Muscle of back (tissue), 10 donors: Measurements from ENCODE around the gene FAM210B. TPM values are rescaled to one million over a fixed set of nuclear protein-coding genes. Genes with fewer than 3 reads are reported as not detected.

ENCODE experiments used
- polyA plus RNA-seq, 10 donors: library from polyadenylated mRNA; unstranded; fragments of 120-200 nt; gene quantifications; one replicate each; pipeline ENCODE4 v1.2.1, GENCODE V29; 2013; ENCODE audit not compliant: insufficient read length in 10 of 10

Gene FAM210B
- polyA plus RNA-seq, 10 donors = 32.8 to 64.9 (median 43.2) TPM

Other genes starting within 250 kb of the FAM210B start
- not detected for gene MC3R, start 110.2 kb upstream of the FAM210B start, polyA plus RNA-seq
- 10 to 100 TPM in 4 of 10 donors, 1 to 10 TPM in 6; 6.6 to 12.0 (median 9.5) TPM for gene AURKA, start 33.2 kb downstream of the FAM210B start, polyA plus RNA-seq
- 10 to 100 TPM; 24.0 to 31.3 (median 26.9) TPM for gene CSTF1, start 33.7 kb downstream of the FAM210B start, polyA plus RNA-seq
- gene CASS4, start 53.3 kb downstream of the FAM210B start, polyA plus RNA-seq = 1 to 10 TPM; 3.7 to 6.9 (median 5.6) TPM
- 100 to 1,000 TPM in 4 of 10 donors, 10 to 100 TPM in 6; 87.8 to 104 (median 98.0) TPM for gene RTF2, start 109.7 kb downstream of the FAM210B start, polyA plus RNA-seq
- gene FAM209A, start 165.8 kb downstream of the FAM210B start, polyA plus RNA-seq = under 1 TPM in 6 of 10 donors, not detected in 4; 0.27 to 0.62 (median 0.40) TPM
- under 1 TPM in 2 of 10 donors, not detected in 8; 0.18 to 0.49 TPM for gene FAM209B, start 174.3 kb downstream of the FAM210B start, polyA plus RNA-seq